Measurements from ENCODE around the gene SLC24A3. TPM values are rescaled to one million over a fixed set of nuclear protein-coding genes. Genes with fewer than 3 reads are reported as not detected.

The SLC24A3 gene
- total RNA-seq, 1 donor from 2014 or later: not detected

- Mint-ChIP-seq H3K9me3 (peaks cover 3% of the 10 kb centered on the region), H3K4me3 (ENCODE audit: low read depth) (no peak overlapping the region), H3K4me1 (ENCODE audit: low read depth) (no peaks in the 10 kb centered on the region), H3K27ac (no peak overlapping the region), H3K27me3 (ENCODE audit: low read depth) (no peaks in the 10 kb centered on the region), H3K36me3 (ENCODE audit: low read depth) (no peaks in the 10 kb centered on the region)
- DNase-seq (ENCODE audit: low spot score): no peak
- intact Hi-C loops (cut with micrococcal nuclease): no loop called here
Measured at GRCh38 chr20:19302714-19303113, 90.3 kb downstream of the SLC24A3 start.

GRCh38 chr20:19304389-19304788 lies 91.9 kb downstream of the SLC24A3 start:
- Mint-ChIP-seq H3K4me3 (ENCODE audit: low read depth) (no peak overlapping the region), H3K4me1 (ENCODE audit: low read depth) (no peaks in the 10 kb centered on the region), H3K9me3 (peaks cover 3% of the 10 kb centered on the region), H3K27ac (no peak overlapping the region), H3K36me3 (ENCODE audit: low read depth) (no peaks in the 10 kb centered on the region), H3K27me3 (ENCODE audit: low read depth) (no peaks in the 10 kb centered on the region)
- no peak for DNase-seq (ENCODE audit: low spot score)
- intact Hi-C loops (cut with micrococcal nuclease): no loop called here

GRCh38 chr20:19304886-19305415 lies 92.5 kb downstream of the SLC24A3 start:
- Mint-ChIP-seq H3K4me3 (ENCODE audit: low read depth) (no peak overlapping the region), H3K36me3 (ENCODE audit: low read depth) (no peaks in the 10 kb centered on the region), H3K9me3 (peaks cover 3% of the 10 kb centered on the region), H3K27ac (no peak overlapping the region), H3K4me1 (ENCODE audit: low read depth) (no peaks in the 10 kb centered on the region), H3K27me3 (ENCODE audit: low read depth) (no peaks in the 10 kb centered on the region)
- intact Hi-C loops (cut with micrococcal nuclease): no loop called here
- DNase-seq (ENCODE audit: low spot score): no peak

GRCh38 chr20:19308146-19308545 lies 95.7 kb downstream of the SLC24A3 start:
- Mint-ChIP-seq H3K4me3 (ENCODE audit: low read depth) (no peak overlapping the region), H3K36me3 (ENCODE audit: low read depth) (no peaks in the 10 kb centered on the region), H3K27ac (no peak overlapping the region), H3K4me1 (ENCODE audit: low read depth) (no peaks in the 10 kb centered on the region), H3K27me3 (ENCODE audit: low read depth) (no peaks in the 10 kb centered on the region), H3K9me3 (peaks cover under 1% of the 10 kb centered on the region)
- intact Hi-C loops (cut with micrococcal nuclease): no loop called here
- no peak for DNase-seq (ENCODE audit: low spot score)

- no peaks in the 10 kb centered on the region for H3K4me1 Mint-ChIP-seq (ENCODE audit: low read depth)
- H3K27me3 Mint-ChIP-seq (ENCODE audit: low read depth): no peaks in the 10 kb centered on the region
- no peak overlapping the region for H3K4me3 Mint-ChIP-seq (ENCODE audit: low read depth)
- intact Hi-C loops (cut with micrococcal nuclease): no loop called here
- no peak for DNase-seq (ENCODE audit: low spot score)
- no peaks in the 10 kb centered on the region for H3K9me3 Mint-ChIP-seq
- H3K36me3 Mint-ChIP-seq (ENCODE audit: low read depth): no peaks in the 10 kb centered on the region
- H3K27ac Mint-ChIP-seq: no peak overlapping the region
Measured at GRCh38 chr20:19310541-19310940, 98.1 kb downstream of the SLC24A3 start.

GRCh38 chr20:19313342-19314069 lies 101.1 kb downstream of the SLC24A3 start:
- intact Hi-C loops (cut with micrococcal nuclease): no loop called here
- DNase-seq (ENCODE audit: low spot score): no peak
- Mint-ChIP-seq H3K27ac (no peak overlapping the region), H3K36me3 (ENCODE audit: low read depth) (no peaks in the 10 kb centered on the region), H3K4me3 (ENCODE audit: low read depth) (no peak overlapping the region), H3K27me3 (ENCODE audit: low read depth) (no peaks in the 10 kb centered on the region), H3K4me1 (ENCODE audit: low read depth) (no peaks in the 10 kb centered on the region), H3K9me3 (no peaks in the 10 kb centered on the region)

GRCh38 chr20:19314621-19315020 lies 102.2 kb downstream of the SLC24A3 start:
- Mint-ChIP-seq H3K27ac (no peak overlapping the region), H3K36me3 (ENCODE audit: low read depth) (no peaks in the 10 kb centered on the region), H3K9me3 (no peaks in the 10 kb centered on the region), H3K4me3 (ENCODE audit: low read depth) (no peak overlapping the region), H3K4me1 (ENCODE audit: low read depth) (no peaks in the 10 kb centered on the region), H3K27me3 (ENCODE audit: low read depth) (no peaks in the 10 kb centered on the region)
- intact Hi-C loops (cut with micrococcal nuclease): no loop called here
- no peak for DNase-seq (ENCODE audit: low spot score)

- H3K9me3 Mint-ChIP-seq: no peaks in the 10 kb centered on the region
- no peaks in the 10 kb centered on the region for H3K4me1 Mint-ChIP-seq (ENCODE audit: low read depth)
- DNase-seq (ENCODE audit: low spot score): no peak
- no peaks in the 10 kb centered on the region for H3K36me3 Mint-ChIP-seq (ENCODE audit: low read depth)
- intact Hi-C loops (cut with micrococcal nuclease): no loop called here
- H3K27ac Mint-ChIP-seq: no peak overlapping the region
- H3K4me3 Mint-ChIP-seq (ENCODE audit: low read depth): no peak overlapping the region
- no peaks in the 10 kb centered on the region for H3K27me3 Mint-ChIP-seq (ENCODE audit: low read depth)
Measured at GRCh38 chr20:19317237-19318069, 105.0 kb downstream of the SLC24A3 start.

- no peak for DNase-seq (ENCODE audit: low spot score)
- Mint-ChIP-seq H3K27me3 (ENCODE audit: low read depth) (no peaks in the 10 kb centered on the region), H3K4me1 (ENCODE audit: low read depth) (no peaks in the 10 kb centered on the region), H3K27ac (no peak overlapping the region), H3K9me3 (no peaks in the 10 kb centered on the region), H3K4me3 (ENCODE audit: low read depth) (no peak overlapping the region), H3K36me3 (ENCODE audit: low read depth) (no peaks in the 10 kb centered on the region)
- intact Hi-C loops (cut with micrococcal nuclease): no loop called here
Measured at GRCh38 chr20:19318610-19319009, 106.2 kb downstream of the SLC24A3 start.

- Mint-ChIP-seq H3K27ac (no peak overlapping the region), H3K4me3 (ENCODE audit: low read depth) (no peak overlapping the region), H3K4me1 (ENCODE audit: low read depth) (no peaks in the 10 kb centered on the region), H3K36me3 (ENCODE audit: low read depth) (no peaks in the 10 kb centered on the region), H3K9me3 (no peaks in the 10 kb centered on the region), H3K27me3 (ENCODE audit: low read depth) (no peaks in the 10 kb centered on the region)
- intact Hi-C loops (cut with micrococcal nuclease): no loop called here
- no peak for DNase-seq (ENCODE audit: low spot score)
Measured at GRCh38 chr20:19320005-19320404, 107.6 kb downstream of the SLC24A3 start.

GRCh38 chr20:19321176-19321575 lies 108.7 kb downstream of the SLC24A3 start:
- Mint-ChIP-seq H3K4me1 (ENCODE audit: low read depth) (no peaks in the 10 kb centered on the region), H3K4me3 (ENCODE audit: low read depth) (no peak overlapping the region), H3K27ac (no peak overlapping the region), H3K36me3 (ENCODE audit: low read depth) (no peaks in the 10 kb centered on the region), H3K9me3 (no peaks in the 10 kb centered on the region), H3K27me3 (ENCODE audit: low read depth) (no peaks in the 10 kb centered on the region)
- intact Hi-C loops (cut with micrococcal nuclease): no loop called here
- no peak for DNase-seq (ENCODE audit: low spot score)

- Mint-ChIP-seq H3K27me3 (ENCODE audit: low read depth) (no peaks in the 10 kb centered on the region), H3K9me3 (no peaks in the 10 kb centered on the region), H3K36me3 (ENCODE audit: low read depth) (no peaks in the 10 kb centered on the region), H3K4me3 (ENCODE audit: low read depth) (no peak overlapping the region), H3K27ac (no peak overlapping the region), H3K4me1 (ENCODE audit: low read depth) (no peaks in the 10 kb centered on the region)
- no peak for DNase-seq (ENCODE audit: low spot score)
- intact Hi-C loops (cut with micrococcal nuclease): no loop called here
Measured at GRCh38 chr20:19322061-19322985, 109.9 kb downstream of the SLC24A3 start.

Measured in activated T-helper 2 cell treated with anti-CD3 and anti-CD28 coated beads, Interferon-gamma antibody, Interleukin-2, Interleukin-4, amounts not matched to agents 10 μg/mL and 5 μg/mL and 100 μg/mL, durations not matched to agents 14 hours and 24 hours and 36 hours (primary cell).